ENCODE results near the gene TRMT61A.

Gene TRMT61A

DNA sequence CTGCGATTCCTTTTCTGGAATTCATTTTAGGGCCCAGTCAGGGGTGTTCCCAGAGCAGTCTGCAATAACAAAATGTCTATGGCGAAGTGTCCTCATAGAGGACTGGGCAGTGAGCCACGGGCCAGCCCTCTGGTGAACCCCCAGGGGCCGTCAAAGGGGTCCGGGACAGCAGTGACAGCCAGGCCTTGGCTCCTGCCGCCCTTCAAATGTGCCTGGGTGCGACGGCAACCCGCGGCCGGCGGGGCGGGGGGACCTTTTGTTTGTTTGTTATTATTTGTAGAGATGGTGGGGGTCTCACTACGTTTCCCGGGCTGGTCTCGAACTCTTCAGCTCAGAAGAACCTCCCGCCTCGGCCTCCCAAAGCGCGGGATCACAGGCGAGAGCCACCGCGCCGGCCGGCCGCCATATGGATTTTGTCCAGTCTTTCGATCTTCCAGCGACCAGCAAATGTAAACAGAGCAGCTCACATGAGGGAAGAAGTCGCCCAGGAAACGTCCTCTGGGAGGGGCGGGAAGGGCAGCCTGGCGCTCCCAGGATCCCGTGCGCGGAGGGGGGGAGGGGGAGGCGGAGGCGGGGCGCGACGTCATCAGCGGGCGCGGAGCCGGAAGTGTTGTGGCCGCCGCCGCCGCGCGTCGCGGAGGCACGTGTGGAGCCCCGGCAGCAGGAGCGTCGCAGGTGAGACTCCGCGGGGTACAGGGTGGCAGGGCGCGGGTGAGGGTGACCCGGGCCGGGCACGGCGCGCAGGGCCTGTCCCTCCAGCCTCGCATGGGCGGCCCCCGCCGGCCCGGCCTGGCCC, at the start of gene TRMT61A:
TSS of gene TRMT61A (plus strand) at position 610 of the 796 bp plus-strand sequence. CDS start 783 bp downstream, outside the sequence.
- DNase-seq (ENCODE audit: low read depth), result peak; percentile 59

DNA sequence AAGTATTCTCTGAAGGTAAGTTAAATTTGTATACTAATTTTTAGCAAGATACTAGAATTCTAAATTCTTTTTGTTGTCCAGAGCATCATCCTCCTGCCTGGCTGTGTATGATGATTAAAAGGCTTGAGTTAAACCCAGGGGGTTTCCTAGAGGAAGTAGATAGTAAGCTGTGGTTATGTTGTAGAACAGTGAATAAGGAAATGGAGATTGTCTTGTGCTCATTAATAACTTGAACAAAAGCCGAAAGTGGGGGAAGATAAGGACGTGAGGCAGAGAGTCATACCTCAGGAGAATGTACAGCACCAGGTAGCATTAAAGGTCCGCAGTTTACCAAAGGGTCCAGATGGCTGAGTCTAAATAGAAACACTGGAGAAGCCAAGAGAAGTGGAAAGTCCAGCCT, 48.4 kb upstream of the TRMT61A start:
- no peak for DNase-seq (ENCODE audit: low read depth)

GRCh38 chr14:103483600-103483999, 45.4 kb upstream of the TRMT61A start:
- DNase-seq (ENCODE audit: low read depth), result no peak

GRCh38 chr14:103485504-103485903, 43.5 kb upstream of the TRMT61A start:
- no peak for DNase-seq (ENCODE audit: low read depth)

DNA sequence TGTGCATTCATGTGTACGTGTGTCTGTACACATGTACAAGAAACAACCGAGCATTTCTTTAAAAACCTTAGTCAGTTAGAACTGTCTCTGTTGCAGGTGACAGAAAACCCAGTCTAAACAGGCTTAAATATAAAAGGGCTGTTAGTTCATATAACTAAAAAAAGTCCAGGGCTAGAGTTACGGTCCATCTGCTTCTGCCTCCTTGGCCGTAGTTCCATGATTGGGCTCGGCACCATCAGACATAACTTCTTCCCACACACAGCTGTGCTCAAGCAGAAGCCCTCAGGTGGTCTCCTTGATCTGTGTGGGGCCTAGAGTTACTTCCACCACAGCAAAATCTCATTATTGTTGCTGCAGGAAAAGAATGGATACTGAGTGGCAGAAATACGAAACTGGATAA, 40.9 kb upstream of the TRMT61A start:
- no peak for DNase-seq (ENCODE audit: low read depth)

- DNase-seq (ENCODE audit: low read depth), result no peak
Observed at GRCh38 chr14:103488960-103489359, 40.0 kb upstream of the TRMT61A start.

- no peak for DNase-seq (ENCODE audit: low read depth)
Observed at GRCh38 chr14:103489621-103490020, 39.4 kb upstream of the TRMT61A start.

GRCh38 chr14:103491691-103492090, 37.3 kb upstream of the TRMT61A start:
- no peak for DNase-seq (ENCODE audit: low read depth)

GRCh38 chr14:103492156-103492925, 36.7 kb upstream of the TRMT61A start:
- DNase-seq (ENCODE audit: low read depth), result no peak

GRCh38 chr14:103495854-103496253, 33.1 kb upstream of the TRMT61A start:
- DNase-seq (ENCODE audit: low read depth), result no peak

- no peak for DNase-seq (ENCODE audit: low read depth)
Observed at GRCh38 chr14:103496776-103497175, 32.2 kb upstream of the TRMT61A start.

DNA sequence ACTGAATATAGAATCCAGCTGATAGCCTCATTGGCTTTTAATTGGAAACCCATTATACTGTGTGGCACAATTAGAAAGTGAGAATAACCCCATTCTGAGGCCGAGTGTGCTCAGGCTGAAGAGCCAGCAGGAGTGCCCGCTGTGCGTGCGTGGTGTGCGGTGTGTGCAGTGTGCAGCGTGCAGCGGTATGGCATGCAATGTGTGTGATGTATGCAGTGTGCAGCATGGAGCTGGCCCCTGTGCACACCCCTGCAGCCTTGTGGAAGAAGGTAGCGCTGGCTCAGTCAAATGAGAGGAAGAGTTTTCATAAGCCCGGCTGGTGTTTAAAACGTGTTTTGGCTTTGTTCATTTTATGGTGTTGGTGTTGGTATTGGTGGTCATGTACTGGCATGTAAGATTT, 29.3 kb upstream of the TRMT61A start:
- DNase-seq (ENCODE audit: low read depth), result no peak

DNA sequence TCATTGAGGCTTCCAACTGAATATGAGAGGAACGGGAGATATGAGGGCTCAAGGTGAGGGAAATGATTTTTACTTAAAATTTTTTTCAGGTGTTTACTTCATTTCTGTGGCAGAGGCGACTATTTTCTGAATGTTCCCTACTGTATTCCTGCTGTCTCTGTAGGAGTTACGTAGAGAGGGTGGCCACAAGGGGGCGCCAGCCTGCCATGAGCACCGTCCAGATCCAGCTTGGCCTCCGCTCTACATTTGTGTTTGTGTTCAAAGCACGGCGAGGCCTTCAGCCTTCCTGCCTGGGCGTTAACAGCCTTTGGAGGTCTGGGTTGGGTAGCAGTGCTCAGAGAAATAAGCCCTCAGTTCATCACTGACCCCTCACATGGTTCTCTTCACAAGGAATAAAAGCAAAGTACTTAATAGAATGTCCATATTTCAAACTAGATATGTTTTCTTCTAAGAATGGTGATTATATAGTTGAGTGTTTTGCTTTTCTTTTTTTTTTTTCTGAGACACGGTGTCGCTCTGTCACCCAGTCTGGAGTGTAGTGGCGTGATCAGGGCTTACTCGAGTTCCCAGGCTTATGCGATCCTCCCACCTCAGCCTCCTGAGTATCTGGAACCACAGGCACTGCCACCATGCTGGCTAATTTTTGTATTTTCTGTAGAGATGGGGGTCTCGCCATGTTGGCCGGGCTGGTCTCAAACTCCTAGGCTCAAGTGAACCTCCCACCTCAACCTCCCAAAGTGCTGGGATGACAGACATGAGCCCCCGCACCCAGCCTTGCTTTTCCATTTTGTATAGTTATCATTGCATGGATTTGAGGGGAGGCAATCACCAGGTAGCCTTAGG, 28.6 kb upstream of the TRMT61A start:
- peak; percentile 69 for DNase-seq (ENCODE audit: low read depth)

DNA sequence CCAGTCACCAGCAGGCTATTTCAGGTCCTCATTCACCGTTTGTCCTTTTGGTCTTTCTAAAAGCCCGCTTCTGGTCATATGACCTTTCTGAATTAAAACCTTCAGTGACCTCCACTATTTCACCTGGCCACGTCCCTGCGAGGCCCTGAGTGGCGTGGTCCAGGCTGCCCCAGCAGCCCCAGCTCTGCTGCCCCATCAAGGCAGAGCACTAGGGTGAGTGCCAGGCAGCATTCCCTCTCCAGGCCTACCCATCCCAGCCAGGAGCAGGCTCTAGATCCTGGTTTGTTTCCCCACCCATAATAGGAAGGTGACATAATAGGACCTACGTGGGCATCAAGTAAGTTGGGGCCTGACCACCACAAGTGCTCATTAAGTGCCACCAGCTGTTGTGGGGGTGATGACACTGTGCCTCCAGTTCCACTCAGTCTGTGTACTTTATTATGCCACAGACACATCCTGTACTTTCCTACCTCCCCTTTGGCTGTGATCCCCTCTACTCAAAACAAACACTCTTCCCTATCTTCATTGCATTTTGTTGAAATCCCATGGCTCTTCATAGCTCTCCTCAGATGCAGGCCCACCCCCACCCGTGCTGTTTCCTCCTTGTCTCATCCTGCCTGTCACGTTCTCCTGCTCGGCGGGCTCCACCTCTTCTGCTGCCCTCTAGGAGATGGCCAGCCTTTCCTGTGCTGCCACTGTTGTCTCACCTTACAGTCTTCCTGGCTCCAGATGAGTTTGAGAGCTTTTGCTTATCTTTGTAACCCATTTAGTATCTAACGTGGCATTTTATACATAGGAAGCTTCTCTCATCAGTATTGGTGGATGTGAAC, 27.7 kb upstream of the TRMT61A start:
- no peak for DNase-seq (ENCODE audit: low read depth)

DNA sequence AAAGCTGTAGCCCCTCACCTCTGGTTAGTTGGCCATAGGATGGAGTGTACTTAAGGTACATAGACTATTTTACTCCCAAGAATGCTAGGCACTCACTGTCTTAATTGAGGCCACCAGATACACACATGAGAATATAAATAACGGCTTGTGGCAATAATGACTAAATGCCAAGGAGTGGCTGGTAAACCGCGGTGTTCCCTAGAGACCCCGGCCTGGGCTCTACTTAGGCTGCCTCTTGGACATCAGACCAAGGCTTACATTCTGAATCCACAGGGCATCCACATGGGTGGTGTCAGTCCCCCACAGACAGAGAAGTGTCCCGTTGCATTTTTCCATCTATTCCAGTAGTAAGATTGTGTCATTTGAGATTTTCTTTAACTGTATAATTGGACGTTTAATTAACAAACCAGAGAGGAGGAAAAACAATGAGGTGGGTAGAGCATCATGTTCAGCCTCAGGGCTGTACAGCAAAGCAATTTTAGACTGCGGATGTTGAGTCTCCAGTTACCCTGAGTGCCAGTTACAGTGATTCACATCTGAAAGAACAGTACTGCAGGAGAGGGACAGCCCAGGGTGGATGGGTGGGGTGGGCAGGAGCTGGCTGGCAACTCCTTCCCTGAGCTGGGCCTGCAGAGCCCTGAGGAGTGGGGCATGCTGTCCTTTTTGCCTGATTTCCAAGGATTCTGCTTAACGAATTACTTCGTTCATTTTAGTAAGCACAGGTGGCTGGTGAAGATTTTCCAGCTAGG, 26.9 kb upstream of the TRMT61A start:
- no peak for DNase-seq (ENCODE audit: low read depth)

- no peak for DNase-seq (ENCODE audit: low read depth)
Observed at GRCh38 chr14:103502877-103503276, 26.1 kb upstream of the TRMT61A start.

DNA sequence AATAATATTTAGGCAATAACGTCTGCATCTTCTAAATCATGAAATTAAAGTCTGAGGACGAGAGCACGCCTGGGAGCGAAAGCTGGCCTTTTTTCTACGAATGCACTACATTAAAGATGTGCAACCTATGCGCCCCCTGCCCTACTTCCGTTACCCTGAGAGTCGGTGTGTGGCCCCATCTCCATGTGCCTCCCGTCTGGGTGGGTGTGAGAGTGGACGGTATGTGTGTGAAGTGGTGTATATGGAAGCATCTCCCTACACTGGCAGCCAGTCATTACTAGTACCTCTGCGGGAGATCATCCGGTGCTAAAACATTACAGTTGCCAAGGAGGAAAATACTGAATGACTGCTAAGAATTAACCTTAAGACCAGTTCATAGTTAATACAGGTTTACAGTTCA, 25.7 kb upstream of the TRMT61A start:
- no peak for DNase-seq (ENCODE audit: low read depth)

- no peak for DNase-seq (ENCODE audit: low read depth)
Observed at GRCh38 chr14:103504991-103505565, 23.9 kb upstream of the TRMT61A start.

DNA sequence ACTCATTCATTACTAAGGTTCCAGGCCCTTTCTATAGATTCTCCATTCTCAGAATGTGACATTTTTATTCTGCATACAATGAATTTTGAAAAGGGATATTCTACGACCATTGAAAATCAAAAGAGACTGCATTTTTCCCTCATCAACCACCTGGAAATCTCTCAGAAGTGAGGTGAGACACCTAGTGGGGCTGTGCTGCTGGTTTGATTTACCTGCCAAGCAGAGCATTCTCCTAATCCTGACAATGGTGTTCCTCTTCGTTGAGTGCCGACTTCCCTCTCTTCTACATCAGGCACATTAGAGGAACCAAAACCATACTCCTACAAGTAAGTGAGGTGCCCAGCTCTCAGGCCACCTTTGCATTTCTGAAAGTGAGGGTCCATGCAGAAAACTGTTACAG, 21.2 kb upstream of the TRMT61A start:
- no peak for DNase-seq (ENCODE audit: low read depth)

DNA sequence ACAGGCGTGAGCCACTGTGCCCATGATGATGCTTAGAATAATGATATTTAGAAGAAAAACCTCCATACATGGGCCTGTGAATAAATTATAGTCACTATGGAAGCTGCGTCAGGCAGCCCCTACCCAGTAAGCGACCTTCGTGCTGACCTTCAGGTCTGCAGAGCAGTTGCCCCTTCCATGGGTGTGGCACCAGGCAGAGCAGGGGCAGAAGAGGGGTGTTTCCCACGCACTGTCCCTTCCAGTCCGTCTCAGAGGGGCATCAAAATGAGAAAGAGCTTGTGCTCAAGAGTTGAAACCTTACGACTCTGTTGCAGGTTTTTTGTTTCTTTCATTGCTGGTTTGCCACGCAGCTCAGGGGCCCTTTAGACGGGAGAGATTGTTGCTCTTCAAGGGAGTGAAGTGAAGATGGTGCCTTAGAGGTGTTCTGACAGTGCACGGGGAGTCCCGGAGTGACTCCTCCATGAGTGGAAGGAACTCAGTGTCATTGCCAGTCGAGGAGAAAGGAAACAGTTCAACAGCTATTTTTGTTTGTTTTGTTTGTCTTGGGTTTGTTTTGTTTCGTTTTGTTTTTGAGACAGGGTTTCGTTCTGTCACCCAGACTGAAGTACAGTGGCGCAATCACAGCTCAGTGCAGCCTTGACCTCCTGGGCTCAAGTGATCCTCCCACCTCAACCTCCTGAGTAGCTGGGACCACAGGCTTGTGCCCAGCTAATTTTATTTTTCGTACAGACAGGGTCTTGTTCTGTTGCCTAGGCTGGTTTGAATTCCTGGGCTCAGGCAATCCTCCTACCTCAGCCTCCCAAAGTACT, 20.3 kb upstream of the TRMT61A start:
- DNase-seq (ENCODE audit: low read depth), result no peak

Data from activated gamma-delta T cell treated with anti-CD3 and anti-CD28 coated beads, Interleukin-2, amount 50 U/mL, for 16 hours (primary cell).